ENCODE data around the gene HP1BP3.

DNA sequence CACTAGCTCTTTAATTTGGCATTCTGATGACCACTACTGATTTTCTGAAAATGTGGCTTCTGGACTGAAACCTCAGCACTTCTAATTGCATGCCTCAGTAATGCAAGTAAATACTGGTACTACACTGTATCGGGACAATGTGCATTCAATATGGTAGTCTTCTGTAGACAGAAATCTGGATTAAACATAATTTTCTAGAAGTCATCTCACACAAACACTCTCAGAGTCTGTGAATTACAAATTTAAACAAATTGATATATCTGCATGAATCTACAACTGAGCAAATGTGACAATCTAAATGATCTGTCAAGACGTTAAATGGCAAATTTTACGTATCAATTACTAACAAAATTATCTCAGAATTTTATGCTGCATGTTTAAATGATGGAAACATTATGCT is 23.7 kb downstream of the HP1BP3 start:
- TF ChIP-seq, protein P1, sequence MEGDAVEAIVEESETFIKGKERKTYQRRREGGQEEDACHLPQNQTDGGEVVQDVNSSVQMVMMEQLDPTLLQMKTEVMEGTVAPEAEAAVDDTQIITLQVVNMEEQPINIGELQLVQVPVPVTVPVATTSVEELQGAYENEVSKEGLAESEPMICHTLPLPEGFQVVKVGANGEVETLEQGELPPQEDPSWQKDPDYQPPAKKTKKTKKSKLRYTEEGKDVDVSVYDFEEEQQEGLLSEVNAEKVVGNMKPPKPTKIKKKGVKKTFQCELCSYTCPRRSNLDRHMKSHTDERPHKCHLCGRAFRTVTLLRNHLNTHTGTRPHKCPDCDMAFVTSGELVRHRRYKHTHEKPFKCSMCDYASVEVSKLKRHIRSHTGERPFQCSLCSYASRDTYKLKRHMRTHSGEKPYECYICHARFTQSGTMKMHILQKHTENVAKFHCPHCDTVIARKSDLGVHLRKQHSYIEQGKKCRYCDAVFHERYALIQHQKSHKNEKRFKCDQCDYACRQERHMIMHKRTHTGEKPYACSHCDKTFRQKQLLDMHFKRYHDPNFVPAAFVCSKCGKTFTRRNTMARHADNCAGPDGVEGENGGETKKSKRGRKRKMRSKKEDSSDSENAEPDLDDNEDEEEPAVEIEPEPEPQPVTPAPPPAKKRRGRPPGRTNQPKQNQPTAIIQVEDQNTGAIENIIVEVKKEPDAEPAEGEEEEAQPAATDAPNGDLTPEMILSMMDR (IDR thresholded peaks at IDR 0.05) = no peak
- no peak for TF ChIP-seq POLR2AphosphoS5 (IDR thresholded peaks at IDR 0.05; ENCODE audit: insufficient read depth in 1 of 2, low read depth in 1 of 2)
- no peak for TF ChIP-seq POLR2A (IDR thresholded peaks at IDR 0.05)
